ENCODE results near the gene NSUN3. TPM values are rescaled to one million over a fixed set of nuclear protein-coding genes. Genes with fewer than 3 reads are reported as not detected.
A peak's percentile ranks its signal among the peaks of the same experiment; 100 is the strongest.

The NSUN3 gene
- total RNA-seq, 1 experiment from 2014 or later = 15.1 TPM

GRCh38 chr3:94118390-94118789, 55.5 kb downstream of the NSUN3 start:
- DNase-seq (ENCODE audit: low read depth) = no peak

GRCh38 chr3:94121161-94121560, 58.3 kb downstream of the NSUN3 start:
- no peak for DNase-seq (ENCODE audit: low read depth)

GRCh38 chr3:94127115-94127514, 64.3 kb downstream of the NSUN3 start:
- DNase-seq (ENCODE audit: low read depth) = no peak

- DNase-seq (ENCODE audit: low read depth) = peak; percentile 22
Measured at GRCh38 chr3:94130690-94131089, 67.8 kb downstream of the NSUN3 start.

GRCh38 chr3:94132777-94133176, 69.9 kb downstream of the NSUN3 start:
- DNase-seq (ENCODE audit: low read depth) = no peak

- no peak for DNase-seq (ENCODE audit: low read depth)
Measured at GRCh38 chr3:94136133-94136532, 73.3 kb downstream of the NSUN3 start.

GRCh38 chr3:94137377-94137776, 74.5 kb downstream of the NSUN3 start:
- peak; percentile 51 for DNase-seq (ENCODE audit: low read depth)

- peak; percentile 57 for DNase-seq (ENCODE audit: low read depth)
Measured at GRCh38 chr3:94146455-94146854, 83.6 kb downstream of the NSUN3 start.

GRCh38 chr3:94147012-94147411, 84.2 kb downstream of the NSUN3 start:
- no peak for DNase-seq (ENCODE audit: low read depth)

- DNase-seq (ENCODE audit: low read depth) = no peak
Measured at GRCh38 chr3:94150113-94150512, 87.3 kb downstream of the NSUN3 start.

- DNase-seq (ENCODE audit: low read depth) = no peak
Measured at GRCh38 chr3:94156626-94157025, 93.8 kb downstream of the NSUN3 start.

- no peak for DNase-seq (ENCODE audit: low read depth)
Measured at GRCh38 chr3:94158512-94158911, 95.7 kb downstream of the NSUN3 start.

- peak; percentile 76 for DNase-seq (ENCODE audit: low read depth)
Measured at GRCh38 chr3:94159062-94159828, 96.4 kb downstream of the NSUN3 start.

- peak; percentile 97 for DNase-seq (ENCODE audit: low read depth)
Measured at GRCh38 chr3:94162700-94163099, 99.8 kb downstream of the NSUN3 start.

GRCh38 chr3:94167346-94167745, 104.5 kb downstream of the NSUN3 start:
- no peak for DNase-seq (ENCODE audit: low read depth)

GRCh38 chr3:94167796-94168195, 104.9 kb downstream of the NSUN3 start:
- no peak for DNase-seq (ENCODE audit: low read depth)

- DNase-seq (ENCODE audit: low read depth) = no peak
Measured at GRCh38 chr3:94171954-94172353, 109.1 kb downstream of the NSUN3 start.

GRCh38 chr3:94172695-94173310, 109.9 kb downstream of the NSUN3 start:
- no peak for DNase-seq (ENCODE audit: low read depth)

- DNase-seq (ENCODE audit: low read depth) = peak; percentile 79
Measured at GRCh38 chr3:94173673-94174434, 111.0 kb downstream of the NSUN3 start.

GRCh38 chr3:94175677-94176076, 112.8 kb downstream of the NSUN3 start:
- no peak for DNase-seq (ENCODE audit: low read depth)

- peak; percentile 23 for DNase-seq (ENCODE audit: low read depth)
Measured at GRCh38 chr3:94176988-94177745, 114.3 kb downstream of the NSUN3 start.

All from M059J (cell line).